ENCODE results near the gene OR52I2.

- TF ChIP-seq CTCF (conservative IDR thresholded peaks at IDR 0.05) (no peak), EZH2 (IDR thresholded peaks at IDR 0.05; ENCODE audit: low read depth) (no peak)
Observed at GRCh38 chr11:4580124-4580523, 1.4 kb upstream of the OR52I2 start.
